UCSD-AML1 (cell line): ENCODE measurements around the gene FILIP1L.

Experiments used
- DNase-seq: peaks from one replicate; lab custom pipeline; 2025; ENCODE audit not compliant: unreplicated experiment; lab: John Stamatoyannopoulos, UW

FILIP1L gene

DNA sequence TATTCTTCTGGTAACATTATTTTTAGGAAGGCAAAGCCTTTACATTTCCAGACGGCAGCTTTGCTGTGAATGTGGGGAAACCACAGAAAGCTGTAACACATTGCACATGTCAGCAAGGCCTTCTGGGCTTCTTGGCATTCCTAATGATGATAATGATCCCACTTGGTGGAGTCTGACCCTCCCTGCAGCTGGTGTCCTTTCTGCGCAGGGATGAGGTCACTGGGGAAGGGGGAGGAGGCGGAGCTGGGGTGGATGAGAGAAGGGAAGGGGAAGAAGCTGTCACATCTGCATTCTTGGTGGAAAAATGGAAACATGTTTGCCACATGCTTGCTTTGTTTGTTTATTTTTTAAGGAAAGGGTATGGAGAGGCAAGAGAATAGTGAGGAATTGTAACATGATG lies 68.6 kb downstream of the FILIP1L start:
- no peak for DNase-seq

DNA sequence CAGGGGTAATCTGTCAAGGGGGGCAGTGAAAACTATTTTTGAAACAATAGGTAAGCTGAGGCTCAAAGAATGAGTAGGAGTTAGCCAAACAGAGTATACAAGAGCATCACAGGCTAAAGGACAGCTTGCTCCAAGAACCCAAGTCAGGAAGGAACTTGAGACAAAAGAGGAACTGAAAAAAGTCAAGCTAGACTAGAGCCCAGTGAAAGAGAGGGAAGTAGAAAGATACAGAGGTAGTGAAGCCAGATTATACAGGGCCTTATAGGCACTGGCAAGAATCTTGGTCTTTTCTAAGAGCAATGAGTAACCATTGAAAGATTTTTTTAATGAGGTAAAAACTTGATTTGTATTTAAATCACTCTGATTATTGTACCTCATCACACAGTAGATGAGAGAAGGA lies 69.9 kb downstream of the FILIP1L start:
- DNase-seq, result no peak

DNA sequence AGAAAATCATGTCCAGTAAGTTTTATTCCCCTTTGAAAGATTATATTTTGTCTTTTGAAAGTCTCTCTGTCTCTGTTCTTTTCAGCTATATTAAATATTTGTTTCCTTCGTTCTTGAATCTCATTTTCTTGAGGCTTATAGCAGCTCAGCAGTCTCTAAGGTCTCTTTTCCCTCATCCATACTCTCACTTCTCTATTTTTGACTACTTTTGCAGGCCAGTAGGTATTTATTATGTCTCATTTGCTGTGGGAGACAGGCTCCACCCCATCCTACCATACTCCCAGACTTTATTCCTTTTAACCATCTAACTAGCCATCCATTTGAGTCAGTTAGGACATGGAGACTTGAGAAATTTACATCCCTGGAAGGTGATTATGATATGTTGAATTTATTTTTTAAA lies 71.0 kb downstream of the FILIP1L start:
- no peak for DNase-seq

DNA sequence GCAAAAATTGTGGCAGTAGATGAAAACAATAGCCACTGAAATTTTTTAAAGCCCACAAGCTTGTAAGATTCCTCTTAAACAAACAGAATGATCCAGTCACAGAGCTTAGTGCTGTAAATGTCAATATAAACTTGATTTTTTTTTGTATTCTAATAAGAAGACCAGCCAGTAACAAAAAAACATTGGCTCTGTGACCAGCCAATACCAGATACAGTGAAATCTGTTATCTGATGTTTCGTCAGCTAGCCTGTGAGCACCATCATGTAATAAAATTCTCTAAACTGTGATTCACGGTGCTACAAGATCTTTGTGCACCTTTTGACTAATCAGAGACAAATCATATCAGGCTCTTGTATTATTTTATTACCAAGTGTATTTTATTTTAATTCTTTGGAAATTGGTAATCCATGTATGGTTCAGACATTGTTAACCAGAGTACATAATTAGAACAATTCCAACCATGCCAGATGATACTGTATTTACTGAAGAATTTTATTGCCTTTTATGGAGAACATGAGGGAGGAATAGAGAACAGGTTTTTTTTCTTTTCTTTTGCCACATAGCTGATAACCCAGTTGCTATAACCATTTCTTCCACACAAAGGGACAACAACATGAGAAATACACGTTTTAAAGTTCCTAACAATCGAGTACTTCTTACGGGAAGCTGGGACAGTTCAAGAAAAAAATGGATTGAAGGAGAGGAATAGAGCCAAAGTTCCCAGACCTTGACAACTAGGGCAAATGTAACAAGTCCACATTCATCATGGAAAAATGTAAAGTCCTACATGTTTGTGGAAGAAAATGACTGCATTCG lies 71.9 kb downstream of the FILIP1L start:
- no peak for DNase-seq

DNA sequence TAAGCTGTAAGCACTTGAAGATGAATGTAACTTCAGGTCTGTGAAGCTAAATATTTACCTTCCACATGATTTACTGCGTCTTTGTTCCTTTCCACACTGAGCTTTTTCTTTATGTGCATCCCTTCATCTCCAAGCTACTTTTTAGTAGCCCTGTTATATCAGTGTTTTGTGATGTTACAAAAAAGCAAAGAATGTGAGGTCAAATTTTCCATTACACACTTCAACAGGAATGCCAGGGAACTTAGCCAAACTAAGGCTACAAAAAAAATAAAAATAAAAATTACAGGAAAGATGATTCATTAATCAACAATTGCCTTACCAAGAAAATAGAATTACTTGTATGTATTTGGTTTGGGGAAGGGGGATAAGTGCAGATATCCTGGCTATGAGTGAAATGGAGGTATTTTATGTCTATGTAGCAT lies 73.0 kb downstream of the FILIP1L start:
- DNase-seq, result no peak

DNA sequence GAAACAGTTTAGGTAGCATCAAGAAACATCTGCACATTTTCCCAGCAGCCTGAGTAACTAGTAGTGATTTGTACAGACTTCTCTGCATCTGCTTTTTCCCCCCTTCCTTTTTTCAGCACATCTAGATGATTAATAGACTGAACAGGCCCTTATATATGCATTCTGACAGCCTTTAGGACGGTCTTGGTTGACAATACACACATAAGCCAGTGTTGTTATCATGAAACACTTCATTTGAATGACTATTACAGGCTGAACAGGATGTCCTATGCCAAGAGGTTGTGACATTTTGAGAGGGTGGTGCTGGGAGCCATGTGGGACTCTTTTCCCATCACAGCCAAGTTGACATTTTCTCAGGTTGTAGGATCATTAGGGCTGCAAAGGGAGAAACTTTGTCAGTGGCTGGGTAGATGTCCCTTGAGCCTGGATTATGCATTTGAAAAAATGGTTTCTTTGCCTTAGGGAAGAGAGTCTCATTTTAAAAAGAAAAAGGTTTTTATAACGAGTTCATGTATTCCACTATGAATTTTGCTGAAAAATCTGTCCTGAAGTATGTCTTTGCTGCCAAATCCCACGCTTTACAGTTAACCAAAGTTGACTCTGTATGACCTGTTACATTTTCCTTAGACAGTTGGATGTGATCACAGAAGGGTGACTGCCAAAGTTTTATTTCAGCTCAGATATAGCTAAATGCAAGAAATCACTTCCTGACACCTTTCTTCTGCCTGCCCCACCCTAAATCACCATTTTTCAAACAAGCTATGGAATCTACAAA lies 73.7 kb downstream of the FILIP1L start:
- DNase-seq, result no peak

DNA sequence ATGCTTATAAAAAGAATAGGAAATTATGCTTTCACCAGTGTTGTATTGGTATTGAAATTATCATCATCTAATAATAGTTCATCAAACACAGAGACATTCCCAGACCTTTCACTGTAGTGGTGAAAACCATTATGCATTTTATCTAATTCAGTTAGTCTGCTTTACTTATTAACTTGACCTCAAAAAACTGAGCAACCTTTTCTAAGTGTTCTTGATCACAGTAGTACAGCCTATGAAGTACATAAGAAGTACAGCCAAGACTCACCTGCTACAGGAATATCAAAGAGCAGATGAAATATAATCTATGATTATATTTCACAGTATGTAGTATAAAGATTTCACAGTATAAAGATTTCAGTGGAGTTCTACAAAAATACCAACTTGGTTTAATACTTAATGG lies 75.2 kb downstream of the FILIP1L start:
- DNase-seq, result no peak

DNA sequence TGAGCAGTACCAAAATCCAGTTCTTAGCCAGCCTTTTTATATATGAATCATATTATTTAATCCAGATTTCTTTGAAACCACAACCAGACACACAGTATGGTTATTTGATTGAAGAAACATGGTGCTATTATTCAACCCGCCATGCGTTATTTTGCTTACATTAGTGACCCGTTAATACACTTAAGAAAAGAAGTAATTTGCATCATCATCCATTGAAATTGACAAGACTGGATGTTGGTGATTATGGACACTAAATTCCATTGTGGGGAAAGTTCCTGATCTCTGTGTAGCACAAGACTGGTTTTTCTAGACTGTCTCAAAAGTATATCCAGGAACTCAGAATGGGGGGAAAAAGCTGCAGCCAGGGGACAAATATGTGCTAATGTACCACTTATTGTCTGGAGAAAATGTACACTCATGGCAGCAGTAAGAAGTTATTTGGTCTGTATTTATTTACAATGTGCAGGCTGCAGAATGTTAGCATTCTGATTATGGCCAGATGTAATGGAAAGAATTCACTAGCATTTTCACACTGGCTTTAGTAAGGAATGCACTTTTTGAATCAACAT lies 80.3 kb downstream of the FILIP1L start:
- no peak for DNase-seq

DNA sequence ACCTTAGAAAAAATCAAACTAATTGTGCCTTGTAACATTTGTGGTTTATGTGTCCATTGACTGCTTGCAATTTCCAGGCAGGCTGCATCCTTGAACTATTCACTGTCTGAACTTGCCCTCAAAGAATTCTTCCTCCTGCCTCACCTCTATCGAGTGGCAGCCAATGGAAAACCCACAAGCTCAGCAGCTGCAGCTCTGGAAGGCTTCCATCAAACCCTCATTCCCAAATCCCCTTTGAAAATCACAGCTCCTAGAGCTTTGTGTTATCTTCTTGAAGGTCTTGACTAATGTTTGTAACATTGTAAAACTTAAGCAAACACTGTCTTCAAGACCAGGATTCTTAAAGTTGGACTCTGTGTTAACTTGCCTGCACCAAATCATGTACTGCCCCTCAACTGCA lies 81.1 kb downstream of the FILIP1L start:
- no peak for DNase-seq

DNA sequence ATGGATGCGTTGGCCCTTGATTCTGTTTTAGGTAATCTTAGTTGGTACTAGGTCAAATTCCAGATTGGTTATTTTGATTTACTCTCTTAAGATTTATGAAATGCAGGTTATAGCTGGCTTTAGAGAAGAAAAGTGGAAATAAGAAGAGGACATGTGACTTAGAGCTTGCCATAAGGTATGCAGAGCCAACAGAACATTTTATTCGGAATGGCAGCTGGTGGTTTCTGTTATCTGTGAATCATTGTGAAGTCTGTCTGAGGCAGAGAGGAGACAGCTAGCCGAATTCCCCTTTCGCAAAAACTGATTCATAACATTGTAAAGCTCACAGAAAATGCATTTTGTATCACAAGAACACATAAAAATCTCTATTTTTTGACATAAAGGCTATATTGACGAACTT lies 82.1 kb downstream of the FILIP1L start:
- no peak for DNase-seq

DNA sequence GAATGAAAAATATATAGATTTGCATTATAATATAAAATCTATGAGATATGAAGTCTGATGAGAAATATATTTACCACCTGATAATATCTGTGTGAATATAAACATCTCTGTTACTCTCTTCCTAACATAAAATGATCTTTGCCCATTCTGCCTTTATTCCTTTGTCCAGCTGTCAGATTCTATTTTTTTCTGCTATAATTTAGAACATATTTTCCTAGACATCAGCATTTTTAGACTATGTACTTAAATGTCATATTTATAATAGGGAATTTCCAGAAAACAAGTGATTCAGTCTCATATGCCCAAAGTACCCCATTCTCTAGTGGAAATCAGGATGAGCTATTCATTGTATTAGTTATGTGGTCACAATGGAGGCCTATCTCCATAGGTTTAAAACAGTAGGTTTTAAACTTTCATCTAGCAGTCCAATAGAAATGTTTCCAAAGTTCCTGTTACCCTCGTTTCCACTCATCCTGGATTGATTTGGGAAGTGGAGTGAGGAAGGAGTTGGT lies 83.3 kb downstream of the FILIP1L start:
- DNase-seq, result no peak

DNA sequence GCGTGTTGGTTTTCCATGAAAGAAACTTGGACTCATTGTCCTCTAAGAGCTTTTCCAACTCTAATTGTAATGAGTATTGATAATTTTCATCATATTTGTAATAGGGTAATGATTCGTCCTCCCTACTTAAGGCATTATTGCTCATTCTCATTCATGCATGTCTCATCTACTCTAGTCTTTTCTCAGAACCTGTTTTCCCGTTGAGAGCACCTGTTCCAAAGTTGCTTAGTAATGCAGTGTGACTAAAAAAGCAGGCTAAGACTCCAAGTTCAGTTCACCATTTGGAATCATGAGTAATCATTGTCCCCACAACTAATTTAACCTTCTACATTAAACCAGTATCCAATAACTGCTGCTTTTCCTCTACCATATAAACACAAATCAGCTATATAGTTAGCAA lies 84.0 kb downstream of the FILIP1L start:
- DNase-seq, result no peak

DNA sequence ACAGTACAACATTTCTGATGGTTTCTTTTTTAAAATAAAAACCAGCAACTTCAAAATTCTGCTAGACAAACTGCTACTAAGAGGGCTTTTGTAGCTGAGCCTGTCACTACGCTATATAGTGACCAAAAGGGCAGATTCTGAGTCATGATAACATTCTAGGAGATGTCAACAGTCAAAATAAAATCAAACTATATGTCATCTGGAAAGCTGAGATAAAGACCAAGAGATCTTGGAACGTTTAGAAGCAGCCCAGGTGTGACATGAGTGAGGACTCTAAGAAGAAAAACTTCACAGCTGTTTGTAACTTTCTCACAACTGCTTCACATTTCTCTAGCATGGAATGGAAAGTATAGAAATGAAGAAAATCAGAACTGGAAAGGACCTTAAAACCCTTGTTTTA lies 84.6 kb downstream of the FILIP1L start:
- DNase-seq, result no peak

DNA sequence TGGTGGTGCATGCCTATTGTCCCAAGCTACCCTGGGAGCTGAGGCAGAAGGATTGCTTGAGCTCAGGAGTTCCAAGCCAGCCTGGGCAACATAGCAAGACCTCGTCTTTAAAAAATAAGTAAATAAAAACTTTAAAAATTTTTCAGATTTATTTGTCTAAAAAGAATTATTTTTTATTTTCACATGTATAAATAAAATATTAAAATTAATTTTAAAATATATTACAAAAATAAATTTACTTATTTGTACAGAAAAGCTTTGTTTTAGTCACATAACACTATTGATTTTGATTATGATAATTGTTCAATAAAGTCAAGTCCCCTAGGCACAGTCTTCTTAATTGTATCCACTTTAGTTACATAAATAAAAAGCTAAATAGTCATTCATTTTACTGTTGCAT lies 85.2 kb downstream of the FILIP1L start:
- no peak for DNase-seq

DNA sequence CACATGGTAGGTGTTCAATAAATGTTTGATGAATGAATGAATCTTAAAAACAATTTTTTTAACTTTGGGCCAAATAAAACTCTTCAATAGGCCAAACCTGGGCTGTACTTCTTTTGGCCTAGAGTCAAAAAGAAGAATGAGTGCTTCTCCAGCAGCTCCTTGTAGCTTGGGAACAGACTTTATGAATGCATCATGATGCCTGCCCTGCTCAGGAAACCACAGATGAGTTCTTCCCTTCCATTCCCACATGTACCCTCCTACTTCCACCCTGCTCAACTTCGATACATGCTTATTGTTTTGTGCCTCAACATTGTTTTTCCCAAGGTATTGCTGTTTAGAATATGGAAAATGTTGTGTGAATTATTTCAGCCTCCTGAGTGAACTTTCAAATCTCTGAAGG lies 87.0 kb downstream of the FILIP1L start:
- no peak for DNase-seq

DNA sequence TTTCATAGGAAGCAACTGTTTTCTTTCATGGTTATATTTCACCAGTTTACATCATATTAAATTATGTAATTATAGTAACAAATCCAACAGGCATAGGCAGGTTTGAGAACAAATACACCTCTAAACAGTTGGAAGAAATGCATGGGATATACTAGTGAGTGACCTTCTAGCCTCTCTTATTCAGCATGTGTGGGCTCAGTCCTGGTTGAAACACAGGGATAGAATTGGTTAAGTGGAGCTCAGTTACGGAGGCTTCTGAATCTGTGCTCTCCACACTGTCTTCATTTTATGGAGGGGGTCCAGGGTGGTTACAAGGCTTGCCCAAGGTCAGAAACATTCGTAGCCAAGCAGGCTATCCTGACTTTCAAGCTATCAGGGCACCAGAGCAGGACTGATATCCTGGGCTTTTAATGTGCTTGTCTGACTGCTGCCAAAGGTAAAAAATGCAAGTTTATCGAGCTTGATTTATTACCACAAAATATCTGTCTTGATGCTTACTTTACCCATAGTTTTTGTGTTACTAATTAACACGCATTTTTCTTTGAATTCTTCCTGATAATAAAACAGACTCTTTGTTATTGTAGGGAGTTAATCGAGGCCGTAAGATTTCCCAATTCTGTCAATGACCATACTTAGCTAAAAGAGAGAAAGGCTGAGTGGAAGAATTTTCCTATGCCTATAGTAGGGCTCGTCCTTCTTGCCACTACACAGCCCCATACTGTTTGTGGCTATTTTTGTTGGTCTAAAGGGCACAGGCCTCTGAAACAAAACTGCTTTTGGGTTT lies 89.6 kb downstream of the FILIP1L start:
- no peak for DNase-seq

DNA sequence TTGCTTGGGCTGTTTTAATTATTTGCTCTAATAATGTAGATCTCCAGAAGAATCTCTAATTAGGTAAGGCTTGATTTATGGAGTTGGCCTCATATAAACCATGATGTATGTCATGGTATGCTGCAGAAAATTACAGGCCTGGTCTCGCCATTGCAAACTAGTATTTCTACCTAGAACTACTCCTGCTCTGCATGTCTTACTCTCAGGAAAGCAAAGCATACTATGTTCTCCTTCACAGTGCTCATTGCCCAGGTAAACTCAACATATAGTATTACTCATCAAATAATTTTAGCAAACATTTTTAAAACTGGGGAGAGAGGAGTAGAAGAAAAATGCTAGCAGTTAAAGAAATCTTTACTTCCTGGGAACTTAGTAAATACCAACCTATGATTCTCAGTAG lies 90.7 kb downstream of the FILIP1L start:
- no peak for DNase-seq

DNA sequence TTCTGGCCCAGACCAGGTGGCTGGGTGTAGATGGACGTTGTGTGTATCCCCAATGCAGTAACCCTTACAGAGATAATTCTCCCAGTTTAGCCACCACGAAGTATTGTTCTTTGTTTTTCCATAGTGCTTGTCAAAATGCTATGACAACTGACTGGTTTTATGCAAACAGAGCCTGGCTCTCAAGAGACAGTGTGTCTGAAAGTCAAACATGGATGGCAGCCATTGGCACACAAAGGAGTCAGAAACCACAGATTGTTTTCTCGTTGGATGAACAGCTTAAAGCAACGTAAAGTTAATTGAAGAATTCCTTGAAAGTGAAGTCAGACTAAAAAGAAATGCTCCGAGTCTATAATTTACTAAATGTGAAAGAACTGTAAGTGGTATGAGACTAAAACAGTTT lies 91.2 kb downstream of the FILIP1L start:
- DNase-seq, result no peak

DNA sequence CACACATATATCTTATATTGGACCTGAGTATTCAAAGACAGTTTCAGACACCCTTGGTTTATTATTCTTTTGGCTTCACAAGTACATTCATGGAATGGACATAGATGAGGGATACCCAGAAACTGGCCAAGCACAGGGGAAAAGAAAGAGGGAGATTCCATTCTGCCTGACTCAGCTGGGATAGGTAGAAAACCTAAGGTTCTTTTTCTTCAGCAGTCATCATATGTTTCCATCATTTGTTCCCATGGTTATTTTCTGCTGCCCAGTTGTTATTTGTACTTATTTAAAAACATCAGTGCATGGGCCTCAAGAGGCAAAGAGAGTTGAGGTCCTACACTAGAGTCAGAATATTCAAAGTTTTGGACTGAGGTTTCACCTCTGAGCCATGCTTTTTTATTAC lies 91.8 kb downstream of the FILIP1L start:
- no peak for DNase-seq

DNA sequence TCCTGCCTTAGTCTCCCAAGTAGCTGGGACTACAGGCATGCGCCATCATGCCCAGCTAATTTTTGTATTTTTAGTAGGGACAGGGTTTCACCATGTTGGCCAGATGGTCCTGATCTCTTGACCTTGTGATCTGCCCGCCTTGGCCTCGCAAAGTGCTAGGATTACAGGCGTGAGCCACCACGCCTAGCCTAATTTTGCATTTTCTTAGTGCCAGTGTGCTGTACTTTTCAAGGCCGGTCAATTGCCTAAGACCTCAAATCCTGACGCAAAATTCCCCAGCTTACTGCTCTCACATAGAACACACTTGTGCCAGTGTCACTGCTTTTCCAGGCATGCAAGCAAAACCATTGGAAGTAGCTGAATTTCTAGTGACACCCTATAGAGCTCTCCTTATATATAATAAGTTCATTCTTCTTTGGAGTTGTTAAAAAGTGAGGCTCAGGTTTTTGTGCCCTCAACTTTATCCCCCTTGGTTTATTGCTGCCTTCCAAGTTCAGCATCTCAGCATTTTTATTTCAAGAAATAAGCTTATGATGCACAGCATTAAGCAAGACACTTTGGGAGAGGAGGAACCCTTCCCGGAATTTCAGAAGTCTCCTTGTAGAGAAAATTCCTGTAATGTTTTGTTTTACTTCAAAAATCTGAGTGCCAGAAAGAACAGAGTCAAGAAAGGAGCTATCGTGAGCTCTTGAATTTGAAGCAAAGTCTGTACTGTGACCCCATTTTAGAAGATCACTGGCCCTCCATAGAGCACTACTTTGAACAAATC lies 93.2 kb downstream of the FILIP1L start:
- DNase-seq, result no peak
